Testis (tissue), 3 donors: ENCODE data around the gene IFITM1. TPM values are rescaled to one million over a fixed set of nuclear protein-coding genes. Genes with fewer than 3 reads are reported as not detected.

Experiments used
- DNase-seq: peaks from one replicate; pipeline ENCODE4 v3.0.0-alpha.2; 2019
- H3K27ac ChIP-seq, 2 donors: fragments of 200-600 bp; sonication (generic); one replicate each; pipeline ENCODE4 v1.5.1; 2019
- H3K27me3 ChIP-seq: fragments of 200-600 bp; sonication (generic); one replicate; pipeline ENCODE4 v1.5.1; 2019
- H3K36me3 ChIP-seq: fragments of 200-600 bp; sonication (generic); one replicate; pipeline ENCODE4 v1.5.1; 2017; ENCODE audit warnings: low read depth; ENCODE audit errors: missing control alignments
- H3K4me1 ChIP-seq: fragments of 200-600 bp; sonication (generic); one replicate; pipeline ENCODE4 v1.5.1; 2019
- H3K4me3 ChIP-seq, 2 donors: fragments of 200-600 bp; sonication (generic); one replicate each; pipeline ENCODE4 v1.5.1; 2017 to 2019
- H3K9me3 ChIP-seq: fragments of 200-600 bp; sonication (generic); one replicate; pipeline ENCODE4 v1.5.1; 2017
- POLR2A ChIP-seq: fragments of 450-650 bp; IDR thresholded peaks from one replicate; pipeline ENCODE4 v1.6.1; 2017; ENCODE audit warnings: antibody characterized with exemption, mild to moderate bottlenecking, moderate library complexity
- WGBS, 2 donors: methylation state at CpG; one replicate each; pipeline ENCODE4 v1.1.5; 2018; 5-methylcytosine and 5-hydroxymethylcytosine counted together
- intact Hi-C: fragments of 100-400 bp; cut with DNase I; formaldehyde crosslinking; loops from one replicate; pipeline ENCODE4 v1.15.1; 2023; ENCODE audit warnings: low total_unique reads
- polyA plus RNA-seq: library from polyadenylated mRNA; stranded (reverse); fragments of 350-450 nt; fragmentation: Illumina TruSeq; extraction: RNeasy Lipid Tissue Mini Kit (QIAGEN cat#74804); gene quantifications from one replicate; pipeline ENCODE4 v1.2.3, GENCODE V29; 2014; ENCODE audit warnings: low read depth, low replicate concordance; ENCODE audit not compliant: insufficient read depth
- total RNA-seq, 2 donors: library from RNA; depleted of rRNA; stranded (reverse); fragments of >200 nt; gene quantifications; one replicate each; pipeline ENCODE4 v1.2.3, GENCODE V29; 2016
- TF ChIP-seq, protein P1 (sequence below), 3 experiments: fragments of 450-650 bp in 2 of 3; fragments of 200-600 bp in 1 of 3; sonication (generic) in 1 of 3; IDR thresholded peaks; one replicate each; pipeline ENCODE4 v1.5.1; 2016 to 2019; ENCODE audit warnings: antibody characterized with exemption in 3 of 3, mild to moderate bottlenecking in 2 of 3, moderate library complexity in 1 of 3

The IFITM1 gene
- total and polyA plus RNA-seq, 3 donors from 2014 or later = 63.1 to 146 (median 93.3) TPM

DNA sequence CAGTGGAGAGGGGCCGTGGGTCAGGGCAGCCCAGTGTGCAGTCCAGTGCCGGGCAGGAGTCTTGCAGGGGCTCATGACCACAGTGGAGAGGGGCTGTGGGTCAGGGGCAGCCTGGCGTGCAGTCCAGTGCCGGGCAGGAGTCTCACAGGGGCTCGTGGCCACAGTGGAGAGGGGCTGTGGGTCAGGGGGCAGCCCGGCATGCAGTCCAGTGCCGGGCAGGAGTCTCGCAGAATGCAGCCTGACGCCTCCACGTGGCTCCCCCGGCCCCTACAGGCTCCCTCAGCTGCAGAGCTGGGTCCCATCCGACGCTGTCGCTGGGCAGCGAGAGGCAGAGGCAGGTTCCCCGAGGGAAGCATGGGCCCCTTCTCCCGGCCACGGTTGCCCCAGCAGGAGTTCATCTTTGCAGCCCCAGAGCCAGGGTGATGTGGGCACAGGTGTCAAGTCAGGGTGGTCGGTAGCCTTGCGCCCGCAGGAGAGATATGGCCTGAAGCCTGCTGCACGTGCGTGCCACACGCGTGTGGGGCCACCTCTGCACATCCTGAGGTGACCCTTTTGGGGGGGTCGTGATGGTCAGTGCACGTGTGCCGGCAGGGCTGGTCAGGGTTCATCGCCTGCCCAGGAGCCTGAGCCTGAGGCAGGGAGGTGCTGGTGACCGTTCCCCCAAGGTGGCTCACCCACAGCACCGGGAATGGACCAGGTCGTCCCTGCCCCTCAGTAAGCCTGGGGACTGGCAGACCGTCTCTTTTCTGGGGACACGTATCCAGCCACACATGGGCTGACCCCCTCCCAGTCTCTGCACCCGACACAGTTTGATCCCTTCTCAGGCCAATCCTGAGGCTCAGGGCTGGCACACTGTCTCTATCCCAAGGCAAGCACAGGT is 17.4 kb upstream of the IFITM1 start:
- intact Hi-C loops = loop anchor here (10.0 kb wide), 1 partner anchor 58 kb away; no protein-coding TSS in a partner anchor
- Histone ChIP-seq H3K36me3 (no peaks in the 10 kb centered on the region), H3K4me1 (peaks cover 18% of the 10 kb centered on the region), H3K27ac (peak overlapping the region; percentile 30 to 44), H3K9me3 (no peaks in the 10 kb centered on the region), H3K4me3 (no peak overlapping the region), H3K27me3 (no peaks in the 10 kb centered on the region)
- TF ChIP-seq, protein P1, sequence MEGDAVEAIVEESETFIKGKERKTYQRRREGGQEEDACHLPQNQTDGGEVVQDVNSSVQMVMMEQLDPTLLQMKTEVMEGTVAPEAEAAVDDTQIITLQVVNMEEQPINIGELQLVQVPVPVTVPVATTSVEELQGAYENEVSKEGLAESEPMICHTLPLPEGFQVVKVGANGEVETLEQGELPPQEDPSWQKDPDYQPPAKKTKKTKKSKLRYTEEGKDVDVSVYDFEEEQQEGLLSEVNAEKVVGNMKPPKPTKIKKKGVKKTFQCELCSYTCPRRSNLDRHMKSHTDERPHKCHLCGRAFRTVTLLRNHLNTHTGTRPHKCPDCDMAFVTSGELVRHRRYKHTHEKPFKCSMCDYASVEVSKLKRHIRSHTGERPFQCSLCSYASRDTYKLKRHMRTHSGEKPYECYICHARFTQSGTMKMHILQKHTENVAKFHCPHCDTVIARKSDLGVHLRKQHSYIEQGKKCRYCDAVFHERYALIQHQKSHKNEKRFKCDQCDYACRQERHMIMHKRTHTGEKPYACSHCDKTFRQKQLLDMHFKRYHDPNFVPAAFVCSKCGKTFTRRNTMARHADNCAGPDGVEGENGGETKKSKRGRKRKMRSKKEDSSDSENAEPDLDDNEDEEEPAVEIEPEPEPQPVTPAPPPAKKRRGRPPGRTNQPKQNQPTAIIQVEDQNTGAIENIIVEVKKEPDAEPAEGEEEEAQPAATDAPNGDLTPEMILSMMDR (IDR thresholded peaks at IDR 0.05) = no peak
- no peak for TF ChIP-seq POLR2A
- no peak for DNase-seq
- WGBS, 2 donors = 69 to 76% methylated on average over 11 to 21 of the region's 35 CpGs

DNA sequence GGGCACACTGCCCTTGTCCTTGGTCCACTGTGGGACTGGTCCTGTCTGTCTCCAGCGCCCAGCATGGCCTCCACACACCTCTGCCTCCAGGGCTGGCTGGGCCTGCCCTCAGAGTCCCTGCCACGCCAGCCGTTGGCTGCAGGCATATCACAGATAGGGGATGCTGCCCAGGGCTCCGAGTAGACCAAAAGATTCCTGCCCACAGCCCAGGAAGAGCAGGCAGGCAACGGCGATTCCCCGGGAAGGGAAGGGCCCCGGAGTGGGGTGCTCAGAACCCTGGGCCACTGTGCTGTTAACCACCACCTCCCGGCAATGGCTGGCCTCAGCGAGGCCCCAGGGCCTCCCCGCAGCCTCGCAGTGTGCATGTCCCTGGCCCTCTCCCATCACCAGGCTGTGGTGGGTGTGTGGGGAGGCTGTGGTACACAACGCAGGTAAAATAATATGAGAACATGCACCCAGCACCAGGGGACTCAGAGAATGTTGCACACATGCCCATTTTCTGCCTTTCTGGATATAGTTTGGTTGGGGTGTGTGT is 16.7 kb upstream of the IFITM1 start:
- no peak for TF ChIP-seq POLR2A
- TF ChIP-seq, protein P1 (IDR thresholded peaks at IDR 0.05) = no peak
- H3K27ac ChIP-seq = peak overlapping the region; percentile 30 to 44
- intact Hi-C loops = loop anchor here (10.0 kb wide), 1 partner anchor 58 kb away; no protein-coding TSS in a partner anchor
- 60 to 69% methylated on average over 5 to 13 of the region's 13 CpGs for WGBS, 2 donors
- H3K9me3 ChIP-seq = no peaks in the 10 kb centered on the region
- no peaks in the 10 kb centered on the region for H3K36me3 ChIP-seq
- peaks cover 18% of the 10 kb centered on the region for H3K4me1 ChIP-seq
- H3K4me3 ChIP-seq = no peak overlapping the region
- no peak for DNase-seq
- H3K27me3 ChIP-seq = no peaks in the 10 kb centered on the region

DNA sequence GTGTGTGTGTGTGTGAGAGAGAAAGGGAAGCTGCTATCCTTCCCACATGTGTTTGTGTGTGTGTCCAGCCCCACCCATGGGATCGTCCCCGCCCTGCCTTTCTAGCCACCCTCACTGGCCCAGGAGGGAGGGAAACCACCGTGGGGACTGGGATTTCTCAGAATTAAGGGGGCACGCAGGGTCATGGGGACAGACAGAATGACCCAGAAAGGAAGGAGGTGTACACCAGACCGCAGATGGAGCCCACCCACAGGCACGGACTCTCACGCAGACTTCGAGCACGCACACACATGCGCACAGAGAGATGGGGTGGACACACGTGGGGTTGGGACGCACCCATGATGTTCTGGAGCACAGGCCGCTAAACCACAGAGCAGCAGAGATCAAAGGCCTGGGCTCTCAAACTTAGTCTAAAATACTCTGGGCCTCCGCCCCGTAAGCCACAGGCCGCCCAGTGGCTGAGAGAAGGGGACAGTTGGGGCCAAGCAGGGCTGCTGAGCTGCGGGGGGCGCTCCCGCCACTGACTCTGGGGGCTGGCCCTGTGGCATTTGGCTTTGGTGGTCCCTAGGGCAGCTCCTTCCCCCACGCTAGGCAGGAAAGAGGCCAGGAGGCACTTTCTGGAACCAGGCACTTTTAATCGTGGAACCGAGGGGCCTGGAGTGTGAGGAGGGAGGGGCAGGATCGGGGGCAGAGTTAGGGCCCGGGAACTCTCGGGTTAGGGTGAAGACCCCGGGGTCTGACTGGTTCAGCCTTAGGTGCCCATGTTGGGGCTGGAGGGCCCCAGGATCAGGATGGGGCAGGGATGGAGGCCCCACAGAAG is 16.0 kb upstream of the IFITM1 start:
- Histone ChIP-seq H3K9me3 (no peaks in the 10 kb centered on the region), H3K4me1 (peaks cover 18% of the 10 kb centered on the region), H3K27ac (peak overlapping the region; percentile 58 to 68), H3K27me3 (no peaks in the 10 kb centered on the region), H3K4me3 (no peak overlapping the region), H3K36me3 (no peaks in the 10 kb centered on the region)
- WGBS, 2 donors = 57 to 61% methylated on average over 24 to 26 of the region's 26 CpGs
- DNase-seq = peak; percentile 75
- intact Hi-C loops = loop anchor here (10.0 kb wide), 1 partner anchor 57 kb away; no protein-coding TSS in a partner anchor
- no peak for TF ChIP-seq POLR2A
- TF ChIP-seq, protein P1 (IDR thresholded peaks at IDR 0.05) = no peak

DNA sequence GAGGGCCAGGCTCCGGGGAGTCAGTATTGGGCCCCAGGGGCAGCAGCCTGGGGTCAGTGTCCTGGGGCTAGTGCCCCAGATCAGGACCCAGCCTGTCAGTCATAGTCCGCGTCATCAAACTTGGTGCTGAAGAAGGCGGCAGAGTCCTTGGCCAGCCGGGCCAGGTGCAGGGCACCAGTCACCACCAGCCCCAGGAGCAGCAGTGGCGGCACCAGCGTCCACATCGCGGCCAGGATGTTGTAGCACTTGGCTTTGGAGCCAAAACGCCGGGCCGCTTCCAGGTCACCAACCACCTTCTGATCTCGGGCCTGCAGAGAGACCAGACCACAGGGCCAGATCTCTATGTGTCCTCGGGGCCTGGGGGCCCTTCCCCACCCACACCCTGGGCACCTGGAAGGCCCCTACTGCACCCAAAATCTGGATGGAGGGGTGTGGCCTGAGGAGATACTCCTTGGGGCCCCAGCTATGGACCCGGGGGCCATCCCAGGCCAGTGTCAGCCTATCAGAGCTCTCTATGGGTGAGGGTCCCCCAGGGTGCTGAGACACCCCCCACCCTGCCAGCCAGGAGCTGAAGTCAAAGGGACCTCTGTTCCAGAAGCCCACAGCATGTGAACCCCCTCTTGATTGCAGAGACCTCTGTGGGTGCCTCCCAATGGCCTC is 15.3 kb upstream of the IFITM1 start:
- intact Hi-C loops = loop anchor here (10.0 kb wide), 1 partner anchor 56 kb away; no protein-coding TSS in a partner anchor
- H3K4me1 ChIP-seq = peaks cover 18% of the 10 kb centered on the region
- H3K4me3 ChIP-seq = no peak overlapping the region
- H3K36me3 ChIP-seq = no peaks in the 10 kb centered on the region
- H3K27me3 ChIP-seq = no peaks in the 10 kb centered on the region
- peak overlapping the region; percentile 58 to 68 for H3K27ac ChIP-seq
- TF ChIP-seq, protein P1 (IDR thresholded peaks at IDR 0.05) = no peak
- TF ChIP-seq POLR2A = no peak
- 75 to 86% methylated on average over 9 to 15 of the region's 15 CpGs for WGBS, 2 donors
- no peaks in the 10 kb centered on the region for H3K9me3 ChIP-seq
- no peak for DNase-seq
